HEK293T (cell line): Measurements from ENCODE around the gene TMEM178B.
A peak's percentile ranks its signal among the peaks of the same experiment; 100 is the strongest.

Source experiments
- CTCF ChIA-PET: fragments of 350-600 bp; formaldehyde crosslinking; extraction: SDS; loops from one replicate; lab custom pipeline; 2021; ENCODE audit warnings: antibody characterized with exemption, inconsistent platforms; lab: Yijun Ruan, JAX
- POLR2A ChIA-PET: fragments of 350-600 bp; formaldehyde crosslinking; extraction: SDS; loops from one replicate; lab custom pipeline; 2020; ENCODE audit warnings: antibody characterized with exemption, inconsistent platforms; lab: Yijun Ruan, JAX
- DNase-seq: peaks from one replicate; pipeline ENCODE4 v3.0.0; 2012; ENCODE audit warnings: mixed read lengths; ENCODE audit errors: extremely low spot score
- ARNT ChIP-seq: fragments of 450-650 bp; IDR thresholded peaks from 2 replicates; pipeline ENCODE4 v1.6.1; 2017; ENCODE audit warnings: mild to moderate bottlenecking
- BHLHE40 ChIP-seq: fragments of 450-650 bp; IDR thresholded peaks from 2 replicates; pipeline ENCODE4 v1.6.1; 2016; ENCODE audit warnings: mild to moderate bottlenecking, moderate library complexity, borderline replicate concordance
- CTBP1 ChIP-seq: fragments of 450-650 bp; IDR thresholded peaks from 2 replicates; pipeline ENCODE4 v1.6.1; 2016; ENCODE audit warnings: borderline replicate concordance
- ELF4 ChIP-seq: fragments of 450-650 bp; IDR thresholded peaks from 2 replicates; pipeline ENCODE4 v1.6.1; 2017; ENCODE audit warnings: antibody characterized with exemption
- FOXA1 ChIP-seq: fragments of 450-650 bp; IDR thresholded peaks from 2 replicates; pipeline ENCODE4 v1.6.1; 2016; ENCODE audit warnings: mild to moderate bottlenecking
- FOXK2 ChIP-seq: fragments of 450-650 bp; IDR thresholded peaks from 2 replicates; pipeline ENCODE4 v1.6.1; 2016; ENCODE audit warnings: mild to moderate bottlenecking
- FOXM1 ChIP-seq: fragments of 450-650 bp; IDR thresholded peaks from 2 replicates; pipeline ENCODE4 v1.6.1; 2017; ENCODE audit warnings: mild to moderate bottlenecking, borderline replicate concordance
- HDGF ChIP-seq: fragments of 450-650 bp; IDR thresholded peaks from 2 replicates; pipeline ENCODE4 v1.6.1; 2017; ENCODE audit warnings: antibody characterized with exemption, borderline replicate concordance
- L3MBTL2 ChIP-seq: fragments of 450-650 bp; conservative IDR thresholded peaks from 2 replicates; pipeline ENCODE4 v1.6.1; 2016; ENCODE audit warnings: mild to moderate bottlenecking
- LEF1 ChIP-seq: fragments of 450-650 bp; IDR thresholded peaks from 2 replicates; pipeline ENCODE4 v1.6.1; 2017; ENCODE audit warnings: mild to moderate bottlenecking, borderline replicate concordance
- NFRKB ChIP-seq: fragments of 450-650 bp; IDR thresholded peaks from 2 replicates; pipeline ENCODE4 v1.6.1; 2016; ENCODE audit warnings: mild to moderate bottlenecking, moderate library complexity
- SP1 ChIP-seq: fragments of 450-650 bp; IDR thresholded peaks from 2 replicates; pipeline ENCODE4 v1.6.1; 2017
- SUZ12 ChIP-seq: fragments of 450-650 bp; IDR thresholded peaks from 2 replicates; pipeline ENCODE4 v1.6.1; 2016; ENCODE audit warnings: mild to moderate bottlenecking
- TARDBP ChIP-seq: fragments of 450-650 bp; IDR thresholded peaks from 2 replicates; pipeline ENCODE4 v1.6.1; 2016
- ZNF384 ChIP-seq: fragments of 450-650 bp; IDR thresholded peaks from 2 replicates; pipeline ENCODE4 v1.6.1; 2016
- TF ChIP-seq, protein P1 (sequence below): fragments of 450-650 bp; IDR thresholded peaks from 2 replicates; pipeline ENCODE4 v1.6.1; 2016

TMEM178B gene

GRCh38 chr7:141344153-141344935, 270.5 kb downstream of the TMEM178B start:
- TF ChIP-seq BHLHE40 (no peak), ARNT (no peak), NFRKB (no peak), SUZ12 (no peak), HDGF (no peak), TARDBP (no peak), ZNF384 (no peak), L3MBTL2 (no peak), LEF1 (no peak), CTBP1 (no peak), FOXA1 (no peak), FOXK2 (no peak), SP1 (no peak), FOXM1 (no peak), ELF4 (no peak)
- TF ChIP-seq, protein P1, sequence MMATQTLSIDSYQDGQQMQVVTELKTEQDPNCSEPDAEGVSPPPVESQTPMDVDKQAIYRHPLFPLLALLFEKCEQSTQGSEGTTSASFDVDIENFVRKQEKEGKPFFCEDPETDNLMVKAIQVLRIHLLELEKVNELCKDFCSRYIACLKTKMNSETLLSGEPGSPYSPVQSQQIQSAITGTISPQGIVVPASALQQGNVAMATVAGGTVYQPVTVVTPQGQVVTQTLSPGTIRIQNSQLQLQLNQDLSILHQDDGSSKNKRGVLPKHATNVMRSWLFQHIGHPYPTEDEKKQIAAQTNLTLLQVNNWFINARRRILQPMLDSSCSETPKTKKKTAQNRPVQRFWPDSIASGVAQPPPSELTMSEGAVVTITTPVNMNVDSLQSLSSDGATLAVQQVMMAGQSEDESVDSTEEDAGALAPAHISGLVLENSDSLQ, result no peak
- ChIA-PET CTCF (interaction anchor here (1.3 kb wide), 1 partner anchor 9 kb away, joined by 3 read pairs; no protein-coding TSS in a partner anchor), POLR2A (no interaction called here)
- no peak for DNase-seq

GRCh38 chr7:141348728-141349127, 274.9 kb downstream of the TMEM178B start:
- TF ChIP-seq BHLHE40, result no peak
- TF ChIP-seq, protein P1, result peak; percentile 54; the same call in 1 of the 2 replicates
- no peak for TF ChIP-seq ELF4
- CTCF ChIA-PET, result no interaction called here
- no peak for DNase-seq
- POLR2A ChIA-PET, result no interaction called here

DNA sequence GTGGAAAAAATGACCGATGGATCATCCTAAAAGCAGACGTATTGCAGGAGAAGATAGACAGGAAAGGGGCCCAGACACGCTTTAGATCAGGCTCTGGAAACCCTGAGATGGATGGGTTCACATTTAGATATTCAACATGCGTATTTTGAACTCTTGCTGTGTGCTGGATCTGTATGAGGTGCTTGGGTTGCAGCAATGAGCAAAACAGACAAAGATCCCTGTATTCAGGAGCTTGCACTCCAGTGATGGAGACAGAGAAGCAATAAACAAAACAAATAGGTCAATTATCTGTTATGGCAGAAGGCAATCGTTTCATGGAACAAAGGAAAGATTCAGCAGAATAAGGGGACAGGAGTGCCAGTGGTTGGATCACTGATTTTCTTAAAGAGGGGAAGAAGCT, 275.5 kb downstream of the TMEM178B start:
- TF ChIP-seq FOXA1 (no peak), TARDBP (no peak), BHLHE40 (no peak), LEF1 (no peak), CTBP1 (no peak), L3MBTL2 (no peak), NFRKB (no peak), FOXM1 (no peak), FOXK2 (no peak), SUZ12 (no peak), ZNF384 (no peak), ELF4 (no peak), HDGF (no peak)
- POLR2A ChIA-PET, result no interaction called here
- CTCF ChIA-PET, result no interaction called here
- no peak for DNase-seq

GRCh38 chr7:141349804-141350203, 275.9 kb downstream of the TMEM178B start:
- ChIA-PET POLR2A (no interaction called here), CTCF (no interaction called here)
- TF ChIP-seq L3MBTL2 (no peak), FOXA1 (no peak), TARDBP (no peak), FOXK2 (no peak), SUZ12 (no peak), ZNF384 (no peak), SP1 (no peak), HDGF (no peak), BHLHE40 (no peak)
- no peak for DNase-seq

DNA sequence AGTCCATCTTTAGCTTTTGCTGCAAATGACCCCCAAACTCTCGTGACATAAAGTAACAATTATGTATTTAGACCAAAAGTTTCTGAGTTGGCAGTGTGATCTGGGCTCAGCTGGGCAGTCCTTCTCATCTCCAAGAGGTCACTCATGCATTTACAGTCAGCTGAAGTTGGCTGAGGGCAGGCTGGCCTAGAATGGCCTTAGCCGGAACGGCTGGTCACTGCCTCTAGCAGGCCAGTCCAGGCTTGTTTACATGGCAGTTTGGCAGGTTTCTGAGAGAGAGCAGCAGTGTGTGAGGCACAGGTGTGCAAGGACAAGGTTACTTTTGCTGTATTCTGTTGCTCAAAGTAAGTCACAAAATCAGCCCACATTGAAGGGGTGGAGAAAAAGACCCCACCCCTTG, 277.3 kb downstream of the TMEM178B start:
- ChIA-PET CTCF (no interaction called here), POLR2A (no interaction called here)
- no peak for DNase-seq
- TF ChIP-seq SP1, result no peak
- no peak for TF ChIP-seq FOXM1
- TF ChIP-seq ARNT, result no peak
- no peak for TF ChIP-seq HDGF
- no peak for TF ChIP-seq LEF1
- no peak for TF ChIP-seq ELF4
- no peak for TF ChIP-seq BHLHE40
- no peak for TF ChIP-seq FOXA1
- no peak for TF ChIP-seq ZNF384
- TF ChIP-seq SUZ12, result no peak
- no peak for TF ChIP-seq CTBP1
- no peak for TF ChIP-seq TARDBP
- no peak for TF ChIP-seq L3MBTL2
- TF ChIP-seq, protein P1, result no peak

DNA sequence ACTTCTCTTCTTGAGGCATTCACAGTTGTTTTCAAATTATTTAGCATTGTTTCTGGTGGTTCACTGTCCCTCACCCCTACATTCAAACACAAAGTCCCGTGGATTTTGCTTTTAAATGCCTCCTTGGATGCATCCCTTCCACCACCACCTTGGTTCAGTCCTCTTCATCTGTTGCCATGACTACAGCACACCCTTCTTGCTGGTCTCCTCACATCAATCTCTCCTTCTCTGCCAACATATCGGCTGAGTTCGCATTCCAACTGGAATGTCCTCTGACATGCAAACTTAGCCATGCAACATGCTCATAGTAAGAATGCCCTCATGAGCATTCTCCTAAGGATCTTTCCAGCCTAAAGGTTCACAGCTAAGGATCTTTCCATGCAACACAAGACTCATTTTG, 279.1 kb downstream of the TMEM178B start:
- POLR2A ChIA-PET, result no interaction called here
- CTCF ChIA-PET, result no interaction called here
- no peak for DNase-seq
- TF ChIP-seq FOXA1 (no peak), CTBP1 (no peak), ARNT (no peak), FOXK2 (no peak), HDGF (no peak), TARDBP (no peak), ZNF384 (no peak)
